ENCODE measurements around the gene KRTAP9-4. TPM values are rescaled to one million over a fixed set of nuclear protein-coding genes. Genes with fewer than 3 reads are reported as not detected.
"Not testable (repeated sequence)": the region's sequence is repeated elsewhere in the genome, so short reads cannot be mapped to it uniquely, and the experiment has no call there.

Gene KRTAP9-4
- total RNA-seq, 5 donors from 2014 or later (not counting 1 experiment from before 2014, with no cell fraction given): not detected

GRCh38 chr17:41246995-41247787, 2.3 kb upstream of the KRTAP9-4 start:
- peaks cover 0 to 12% (median 0%) of the 10 kb centered on the region in 3 donors for H3K4me1 Mint-ChIP-seq
- DNase-seq; H3K4me3 ChIP-seq (ENCODE audit: control insufficient read depth in 1 of 2, extremely low read depth in 1 of 2, low read length in 1 of 2); H3K27ac ChIP-seq (ENCODE audit: low read length); H3K27me3 Mint-ChIP-seq; H3K4me1 ChIP-seq (ENCODE audit: control insufficient read depth in 1 of 2, extremely low read depth in 1 of 2, insufficient read depth in 2 of 2, low read length in 2 of 2); H3K27me3 ChIP-seq (replicated peaks in 1 of 2; ENCODE audit: control insufficient read depth in 2 of 2, extremely low read depth in 1 of 2, insufficient read depth in 2 of 2, low read length in 1 of 2); H3K36me3 ChIP-seq (ENCODE audit: control insufficient read depth in 2 of 2, extremely low read depth in 1 of 2, insufficient read depth in 1 of 2, low read length in 1 of 2); H3K4me3 Mint-ChIP-seq; H3K27ac Mint-ChIP-seq; H3K9me3 Mint-ChIP-seq; H3K9me3 ChIP-seq; H3K36me3 Mint-ChIP-seq; ATAC-seq (replicated peaks in 1 of 4); POLR2A ChIA-PET: not testable (repeated sequence)
- CTCF ChIA-PET: interaction anchor here in 1 of 2 donors (0.6 kb wide), 1 partner anchor 75 kb away, joined by 5 read pairs; no protein-coding TSS in a partner anchor
- 95% methylated on average over 1 of the region's 2 CpGs for WGBS (ENCODE audit: insufficient coverage)

GRCh38 chr17:41251261-41251660, 1.8 kb downstream of the KRTAP9-4 start:
- no peak overlapping the region for H3K4me3 Mint-ChIP-seq
- ChIA-PET POLR2A (no interaction called here), CTCF (no interaction called here)
- H3K9me3 Mint-ChIP-seq: no peaks in the 10 kb centered on the region
- H3K36me3 ChIP-seq (ENCODE audit: control insufficient read depth in 2 of 2, extremely low read depth in 1 of 2, insufficient read depth in 1 of 2, low read length in 1 of 2): no peaks in the 10 kb centered on the region
- H3K27me3 Mint-ChIP-seq: peaks cover 13 to 16% of the 10 kb centered on the region in 2 donors
- peaks cover 0 to 8% of the 10 kb centered on the region in 2 experiments for H3K27me3 ChIP-seq (replicated peaks in 1 of 2; ENCODE audit: control insufficient read depth in 2 of 2, extremely low read depth in 1 of 2, insufficient read depth in 2 of 2, low read length in 1 of 2)
- H3K4me1 ChIP-seq (ENCODE audit: control insufficient read depth in 1 of 2, extremely low read depth in 1 of 2, insufficient read depth in 2 of 2, low read length in 2 of 2): no peaks in the 10 kb centered on the region
- H3K4me3 ChIP-seq (ENCODE audit: control insufficient read depth in 1 of 2, extremely low read depth in 1 of 2, low read length in 1 of 2): no peak overlapping the region
- DNase-seq: no peak
- no peak overlapping the region for H3K27ac Mint-ChIP-seq
- H3K36me3 Mint-ChIP-seq: no peaks in the 10 kb centered on the region
- no CpG with 5 or more reads among the region's 1 CpG for WGBS (ENCODE audit: insufficient coverage)
- H3K27ac ChIP-seq (ENCODE audit: low read length): no peak overlapping the region
- peaks cover 0 to 12% (median 0%) of the 10 kb centered on the region in 3 donors for H3K4me1 Mint-ChIP-seq
- H3K9me3 ChIP-seq: no peaks in the 10 kb centered on the region
- no peak for ATAC-seq (replicated peaks in 1 of 4)

GRCh38 chr17:41254861-41255260, 5.4 kb downstream of the KRTAP9-4 start:
- no CpG with 5 or more reads among the region's 1 CpG for WGBS (ENCODE audit: insufficient coverage)
- Mint-ChIP-seq H3K36me3 (no peaks in the 10 kb centered on the region), H3K4me3 (no peak overlapping the region), H3K27me3 (peaks cover 30 to 34% of the 10 kb centered on the region in 2 donors), H3K27ac (no peak overlapping the region), H3K9me3 (no peaks in the 10 kb centered on the region), H3K4me1 (peaks cover 0 to 6% (median under 1%) of the 10 kb centered on the region in 3 donors)
- POLR2A ChIA-PET: no interaction called here
- H3K4me1 ChIP-seq (ENCODE audit: control insufficient read depth in 1 of 2, extremely low read depth in 1 of 2, insufficient read depth in 2 of 2, low read length in 2 of 2): no peaks in the 10 kb centered on the region
- H3K4me3 ChIP-seq (ENCODE audit: control insufficient read depth in 1 of 2, extremely low read depth in 1 of 2, low read length in 1 of 2): no peak overlapping the region
- no peak for DNase-seq
- CTCF ChIA-PET: no interaction called here
- H3K36me3 ChIP-seq (ENCODE audit: control insufficient read depth in 2 of 2, extremely low read depth in 1 of 2, insufficient read depth in 1 of 2, low read length in 1 of 2): no peaks in the 10 kb centered on the region
- ATAC-seq (replicated peaks in 1 of 4): no peak
- H3K27ac ChIP-seq (ENCODE audit: low read length): no peak overlapping the region
- peaks cover 0 to 6% of the 10 kb centered on the region in 2 experiments for H3K27me3 ChIP-seq (replicated peaks in 1 of 2; ENCODE audit: control insufficient read depth in 2 of 2, extremely low read depth in 1 of 2, insufficient read depth in 2 of 2, low read length in 1 of 2)
- no peaks in the 10 kb centered on the region for H3K9me3 ChIP-seq

GRCh38 chr17:41255381-41256290, 6.1 kb downstream of the KRTAP9-4 start, which contains the start of gene KRTAP9-9:
Gene KRTAP9-9, plus strand, starts transcription at chr17:41255384.
- H3K27ac Mint-ChIP-seq; H3K36me3 ChIP-seq (ENCODE audit: control insufficient read depth in 2 of 2, extremely low read depth in 1 of 2, insufficient read depth in 1 of 2, low read length in 1 of 2); H3K27me3 ChIP-seq (replicated peaks in 1 of 2; ENCODE audit: control insufficient read depth in 2 of 2, extremely low read depth in 1 of 2, insufficient read depth in 2 of 2, low read length in 1 of 2); POLR2A ChIA-PET; H3K9me3 Mint-ChIP-seq; H3K4me1 ChIP-seq (ENCODE audit: control insufficient read depth in 1 of 2, extremely low read depth in 1 of 2, insufficient read depth in 2 of 2, low read length in 2 of 2); H3K9me3 ChIP-seq; H3K4me1 Mint-ChIP-seq; H3K4me3 ChIP-seq (ENCODE audit: control insufficient read depth in 1 of 2, extremely low read depth in 1 of 2, low read length in 1 of 2); H3K36me3 Mint-ChIP-seq; H3K4me3 Mint-ChIP-seq; CTCF ChIA-PET; H3K27ac ChIP-seq (ENCODE audit: low read length); DNase-seq; ATAC-seq (replicated peaks in 1 of 4): not testable (repeated sequence)
- H3K27me3 Mint-ChIP-seq: peaks cover 32% of the 10 kb centered on the region in 2 donors
- 75% methylated on average over 5 of the region's 5 CpGs for WGBS (ENCODE audit: insufficient coverage)

- peaks cover 0 to 15% (median 13%) of the 10 kb centered on the region in 3 donors for H3K4me1 Mint-ChIP-seq
- ChIA-PET POLR2A (no interaction called here), CTCF (no interaction called here)
- no peaks in the 10 kb centered on the region for H3K36me3 ChIP-seq (ENCODE audit: control insufficient read depth in 2 of 2, extremely low read depth in 1 of 2, insufficient read depth in 1 of 2, low read length in 1 of 2)
- H3K27me3 Mint-ChIP-seq: peaks cover 32 to 35% of the 10 kb centered on the region in 2 donors
- H3K4me1 ChIP-seq (ENCODE audit: control insufficient read depth in 1 of 2, extremely low read depth in 1 of 2, insufficient read depth in 2 of 2, low read length in 2 of 2): no peaks in the 10 kb centered on the region
- H3K36me3 Mint-ChIP-seq: no peaks in the 10 kb centered on the region
- H3K27ac Mint-ChIP-seq: no peak overlapping the region
- H3K9me3 ChIP-seq: no peaks in the 10 kb centered on the region
- no peaks in the 10 kb centered on the region for H3K9me3 Mint-ChIP-seq
- DNase-seq: no peak
- H3K27ac ChIP-seq (ENCODE audit: low read length): no peak overlapping the region
- no peak for ATAC-seq (replicated peaks in 1 of 4)
- H3K27me3 ChIP-seq (replicated peaks in 1 of 2; ENCODE audit: control insufficient read depth in 2 of 2, extremely low read depth in 1 of 2, insufficient read depth in 2 of 2, low read length in 1 of 2): peaks cover 0 to 6% of the 10 kb centered on the region in 2 experiments
- H3K4me3 Mint-ChIP-seq: no peak overlapping the region
- no peak overlapping the region for H3K4me3 ChIP-seq (ENCODE audit: control insufficient read depth in 1 of 2, extremely low read depth in 1 of 2, low read length in 1 of 2)
- WGBS (ENCODE audit: insufficient coverage): no CpG with 5 or more reads among the region's 1 CpG
These were observed 6.8 kb downstream of the KRTAP9-4 start for GRCh38 chr17:41256291-41256685.

GRCh38 chr17:41258406-41258805, 8.9 kb downstream of the KRTAP9-4 start:
- CTCF ChIA-PET: no interaction called here
- peaks cover 28 to 33% of the 10 kb centered on the region in 2 donors for H3K27me3 Mint-ChIP-seq
- POLR2A ChIA-PET: no interaction called here

More at GRCh38 chr17:41258406-41258805, 8.9 kb downstream of the KRTAP9-4 start:
- Histone ChIP-seq H3K4me1 (ENCODE audit: control insufficient read depth in 1 of 2, extremely low read depth in 1 of 2, insufficient read depth in 2 of 2, low read length in 2 of 2) (no peaks in the 10 kb centered on the region), H3K27ac (ENCODE audit: low read length) (no peak overlapping the region), H3K27me3 (replicated peaks in 1 of 2; ENCODE audit: control insufficient read depth in 2 of 2, extremely low read depth in 1 of 2, insufficient read depth in 2 of 2, low read length in 1 of 2) (peaks cover 0 to 6% of the 10 kb centered on the region in 2 experiments), H3K36me3 (ENCODE audit: control insufficient read depth in 2 of 2, extremely low read depth in 1 of 2, insufficient read depth in 1 of 2, low read length in 1 of 2) (no peaks in the 10 kb centered on the region), H3K4me3 (ENCODE audit: control insufficient read depth in 1 of 2, extremely low read depth in 1 of 2, low read length in 1 of 2) (no peak overlapping the region), H3K9me3 (no peaks in the 10 kb centered on the region)
- Mint-ChIP-seq H3K36me3 (no peaks in the 10 kb centered on the region), H3K4me1 (peaks cover 0 to 22% (median 19%) of the 10 kb centered on the region in 3 donors), H3K9me3 (no peaks in the 10 kb centered on the region), H3K27ac (no peak overlapping the region), H3K4me3 (no peak overlapping the region)
- DNase-seq: no peak
- ATAC-seq (replicated peaks in 1 of 4): no peak
